NCI-H69 (cell line): ENCODE measurements around the gene HOXB1.
"Not testable (repeated sequence)": the region's sequence is repeated elsewhere in the genome, so short reads cannot be mapped to it uniquely, and the experiment has no call there.

Experiments
- DNase-seq: peaks from one replicate; lab custom pipeline; 2025; lab: John Stamatoyannopoulos, UW

Gene HOXB1

GRCh38 chr17:48494335-48494734, 36.5 kb downstream of the HOXB1 start:
- peak; percentile 65 for DNase-seq

- peak; percentile 97 for DNase-seq
These were observed 38.2 kb downstream of the HOXB1 start for GRCh38 chr17:48492401-48493298.

- DNase-seq: no peak
These were observed 39.1 kb downstream of the HOXB1 start for GRCh38 chr17:48491527-48492273.

GRCh38 chr17:48490451-48490892, 40.3 kb downstream of the HOXB1 start:
- peak; percentile 34 for DNase-seq

- DNase-seq: no peak
These were observed 41.0 kb downstream of the HOXB1 start for GRCh38 chr17:48489781-48490180.

GRCh38 chr17:48488548-48489106, 42.2 kb downstream of the HOXB1 start:
- DNase-seq: no peak

GRCh38 chr17:48487221-48487620, 43.6 kb downstream of the HOXB1 start:
- no peak for DNase-seq

GRCh38 chr17:48486557-48486956, 44.3 kb downstream of the HOXB1 start:
- no peak for DNase-seq

GRCh38 chr17:48484850-48485249, 46.0 kb downstream of the HOXB1 start:
- no peak for DNase-seq

- no peak for DNase-seq
These were observed 46.6 kb downstream of the HOXB1 start for GRCh38 chr17:48484256-48484655.

- no peak for DNase-seq
These were observed 47.2 kb downstream of the HOXB1 start for GRCh38 chr17:48483471-48484131.

GRCh38 chr17:48483004-48483403, 47.8 kb downstream of the HOXB1 start:
- DNase-seq: no peak

GRCh38 chr17:48482301-48482700, 48.5 kb downstream of the HOXB1 start:
- not testable (repeated sequence) for DNase-seq

GRCh38 chr17:48479014-48479402, 51.8 kb downstream of the HOXB1 start:
- no peak for DNase-seq
